Breast epithelium (tissue), 3 donors: ENCODE data around the gene ATP6V1F.

Experiments
- CTCF ChIP-seq, 3 donors: fragments of 450-650 bp; IDR thresholded peaks; one replicate each; pipeline ENCODE4 v1.5.1; 2016 to 2017; ENCODE audit warnings: antibody characterized with exemption in 3 of 3, mild to moderate bottlenecking in 3 of 3, moderate library complexity in 3 of 3
- POLR2AphosphoS5 ChIP-seq, 3 donors: sonication (generic); formaldehyde crosslinking; IDR thresholded peaks; one replicate each; pipeline ENCODE4 v1.6.1; 2017; ENCODE audit warnings: antibody characterized with exemption in 3 of 3

- TF ChIP-seq CTCF (IDR thresholded peaks at IDR 0.05) (no peak), POLR2AphosphoS5 (IDR thresholded peaks at IDR 0.05) (no peak)
These were observed 28.7 kb downstream of the ATP6V1F start for GRCh38 chr7:128891110-128891941.
